ENCODE measurements around the gene PFKM.

DNA sequence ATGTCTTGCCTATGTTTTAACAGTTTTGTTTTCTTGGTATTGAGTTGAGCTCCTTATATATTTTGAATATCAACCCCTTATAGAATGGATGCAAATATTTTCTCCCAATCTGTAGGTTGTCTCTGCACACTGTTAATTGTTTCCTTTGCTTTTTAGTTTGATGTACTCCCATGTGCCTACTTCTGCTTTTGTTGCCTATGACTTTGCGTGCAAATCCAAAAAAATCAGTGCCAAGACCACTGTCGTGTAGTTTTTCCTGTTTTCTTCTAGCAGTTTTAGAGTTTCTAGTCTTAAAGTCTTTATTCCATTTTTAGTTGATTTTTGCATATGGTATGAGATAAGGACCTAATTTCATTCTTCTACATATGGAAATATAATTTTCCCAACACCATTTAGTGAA lies 42.1 kb upstream of the PFKM start:
- TF ChIP-seq EP300 (IDR thresholded peaks at IDR 0.05; ENCODE audit: low read depth) (no peak), POLR2A (IDR thresholded peaks at IDR 0.05) (no peak), POLR2AphosphoS5 (IDR thresholded peaks at IDR 0.05) (no peak)
- TF ChIP-seq, protein P1, sequence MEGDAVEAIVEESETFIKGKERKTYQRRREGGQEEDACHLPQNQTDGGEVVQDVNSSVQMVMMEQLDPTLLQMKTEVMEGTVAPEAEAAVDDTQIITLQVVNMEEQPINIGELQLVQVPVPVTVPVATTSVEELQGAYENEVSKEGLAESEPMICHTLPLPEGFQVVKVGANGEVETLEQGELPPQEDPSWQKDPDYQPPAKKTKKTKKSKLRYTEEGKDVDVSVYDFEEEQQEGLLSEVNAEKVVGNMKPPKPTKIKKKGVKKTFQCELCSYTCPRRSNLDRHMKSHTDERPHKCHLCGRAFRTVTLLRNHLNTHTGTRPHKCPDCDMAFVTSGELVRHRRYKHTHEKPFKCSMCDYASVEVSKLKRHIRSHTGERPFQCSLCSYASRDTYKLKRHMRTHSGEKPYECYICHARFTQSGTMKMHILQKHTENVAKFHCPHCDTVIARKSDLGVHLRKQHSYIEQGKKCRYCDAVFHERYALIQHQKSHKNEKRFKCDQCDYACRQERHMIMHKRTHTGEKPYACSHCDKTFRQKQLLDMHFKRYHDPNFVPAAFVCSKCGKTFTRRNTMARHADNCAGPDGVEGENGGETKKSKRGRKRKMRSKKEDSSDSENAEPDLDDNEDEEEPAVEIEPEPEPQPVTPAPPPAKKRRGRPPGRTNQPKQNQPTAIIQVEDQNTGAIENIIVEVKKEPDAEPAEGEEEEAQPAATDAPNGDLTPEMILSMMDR (IDR thresholded peaks at IDR 0.05) = no peak
